GM23248 (cell line): Measurements from ENCODE around the gene DNAJB7. TPM values are rescaled to one million over a fixed set of nuclear protein-coding genes. Genes with fewer than 3 reads are reported as not detected.

ENCODE experiments used
- DNase-seq: peaks from one replicate; pipeline ENCODE4 v3.0.0-alpha.2; 2015
- H2AFZ ChIP-seq: fragments of 200-600 bp; sonication (generic); 2 replicates; pipeline ENCODE4 v1.6.1; 2016; ENCODE audit warnings: antibody characterized with exemption
- H3F3A ChIP-seq: fragments of 200-600 bp; sonication (generic); 2 replicates; pipeline ENCODE4 v1.6.1; 2016; ENCODE audit warnings: mild to moderate bottlenecking, antibody characterized with exemption, mixed run types; ENCODE audit not compliant: insufficient read depth
- H3K27ac ChIP-seq: fragments of 200-600 bp; sonication (generic); 2 replicates; pipeline ENCODE4 v1.5.1; 2016; ENCODE audit warnings: mild to moderate bottlenecking
- H3K27me3 ChIP-seq: fragments of 200-600 bp; sonication (generic); replicated peaks from 2 replicates; pipeline ENCODE4 v1.6.1; 2016; ENCODE audit warnings: mild to moderate bottlenecking; ENCODE audit not compliant: insufficient read depth
- H3K36me3 ChIP-seq: fragments of 200-600 bp; sonication (generic); 2 replicates; pipeline ENCODE4 v1.6.1; 2016; ENCODE audit warnings: low read depth, mild to moderate bottlenecking
- H3K4me1 ChIP-seq: fragments of 200-600 bp; sonication (generic); 2 replicates; pipeline ENCODE4 v1.6.1; 2016; ENCODE audit warnings: mild to moderate bottlenecking; ENCODE audit not compliant: insufficient read depth
- H3K4me2 ChIP-seq: fragments of 200-600 bp; sonication (generic); one replicate; pipeline ENCODE4 v1.6.1; 2016; ENCODE audit warnings: mild to moderate bottlenecking; ENCODE audit not compliant: unreplicated experiment
- H3K4me3 ChIP-seq: fragments of 200-600 bp; sonication (generic); 2 replicates; pipeline ENCODE4 v1.5.1; 2016; ENCODE audit warnings: mild to moderate bottlenecking
- H3K79me2 ChIP-seq: fragments of 200-600 bp; sonication (generic); 2 replicates; pipeline ENCODE4 v1.6.1; 2016; ENCODE audit warnings: mild to moderate bottlenecking; ENCODE audit not compliant: insufficient read depth
- H3K9ac ChIP-seq: fragments of 200-600 bp; sonication (generic); 2 replicates; pipeline ENCODE4 v1.6.1; 2016; ENCODE audit warnings: mild to moderate bottlenecking
- H3K9me2 ChIP-seq: fragments of 200-600 bp; sonication (generic); 2 replicates; pipeline ENCODE4 v1.6.1; 2016; ENCODE audit warnings: mixed run types, mild to moderate bottlenecking, moderate library complexity; ENCODE audit not compliant: insufficient read depth
- H3K9me3 ChIP-seq: fragments of 200-600 bp; sonication (generic); one replicate; pipeline ENCODE4 v1.6.1; 2017; ENCODE audit warnings: low read depth
- H4K20me1 ChIP-seq: fragments of 200-600 bp; sonication (generic); 2 replicates; pipeline ENCODE4 v1.6.0; 2016; ENCODE audit not compliant: insufficient read depth
- EZH2 ChIP-seq: fragments of 200-600 bp; sonication (generic); IDR thresholded peaks from 2 replicates; pipeline ENCODE4 v1.6.1; 2018; ENCODE audit warnings: antibody characterized with exemption, mild to moderate bottlenecking; ENCODE audit not compliant: insufficient read depth, poor library complexity, severe bottlenecking
- EZH2phosphoT487 ChIP-seq: fragments of 200-600 bp; sonication (generic); IDR thresholded peaks from 2 replicates; pipeline ENCODE4 v1.6.1; 2018; ENCODE audit warnings: antibody characterized with exemption, moderate library complexity, mild to moderate bottlenecking, low read depth; ENCODE audit not compliant: insufficient read depth
- WGBS, 2 experiments: methylation state at CpG; one replicate each; pipeline ENCODE4 v1.1.6; 2015 to 2017; ENCODE audit warnings: low lambda C conversion rate in 2 of 2, low coverage in 1 of 2; ENCODE audit errors: missing lambda C conversion rate in 2 of 2; 5-methylcytosine and 5-hydroxymethylcytosine counted together
- in situ Hi-C: fragments of 300-500 bp; cut with MboI; formaldehyde crosslinking; loops from 2 replicates; pipeline ENCODE4 v1.15.0; 2020
- polyA plus RNA-seq: library from polyadenylated mRNA; unstranded; fragments of >200 nt; fragmentation: Nextera tagmentation; extraction: Ambion mirVana; gene quantifications from 2 replicates; pipeline ENCODE4 v1.2.1, GENCODE V29; 2016
- total RNA-seq: library from RNA; depleted of rRNA; stranded (reverse); fragments of >200 nt; shearing (Covaris generic); gene quantifications from 2 replicates; pipeline ENCODE4 v1.2.3, GENCODE V29; 2014

Gene DNAJB7
- total and polyA plus RNA-seq, 2 experiments from 2014 or later, result 0.23 TPM; not detected in 1

DNA sequence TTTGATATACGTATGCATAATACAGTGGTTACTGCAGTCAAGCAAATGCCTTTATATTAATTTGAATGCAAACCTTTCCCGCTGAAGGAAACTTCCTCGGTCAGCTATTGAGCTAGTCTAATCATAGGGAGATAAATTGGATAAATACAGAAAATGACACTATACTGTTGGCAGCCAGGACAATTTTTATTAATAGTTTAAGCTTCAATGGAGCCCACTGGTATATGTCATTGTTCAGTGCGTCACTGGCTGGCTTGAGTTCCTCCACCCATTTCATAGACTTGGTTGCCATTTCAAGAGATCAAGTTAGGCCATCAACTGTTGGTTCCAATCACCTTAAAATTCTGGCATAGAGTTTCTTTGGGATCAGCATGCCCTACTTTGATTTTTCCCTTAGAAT, 32.5 kb upstream of the DNAJB7 start:
- TF ChIP-seq EZH2, result no peak
- no peak for TF ChIP-seq EZH2phosphoT487
- no peaks in the 10 kb centered on the region for H3K9me2 ChIP-seq
- no peaks in the 10 kb centered on the region for H3K27me3 ChIP-seq
- H3K27ac ChIP-seq, result no peak overlapping the region
- WGBS, 2 experiments, result 97 to 99% methylated on average over 4 of the region's 4 CpGs
- peaks cover 6% of the 10 kb centered on the region; the same call in 1 of the 2 replicates for H3F3A ChIP-seq
- DNase-seq, result no peak
- no peak overlapping the region for H3K4me2 ChIP-seq
- no peaks in the 10 kb centered on the region for H3K79me2 ChIP-seq
- H3K4me1 ChIP-seq, result no peaks in the 10 kb centered on the region
- H3K36me3 ChIP-seq, result peaks cover 3% of the 10 kb centered on the region; the same call in 1 of the 2 replicates
- in situ Hi-C loops, result no loop called here
- no peak overlapping the region for H2AFZ ChIP-seq
- no peaks in the 10 kb centered on the region for H3K9me3 ChIP-seq
- H4K20me1 ChIP-seq, result no peaks in the 10 kb centered on the region
- no peak overlapping the region for H3K4me3 ChIP-seq
- H3K9ac ChIP-seq, result no peak overlapping the region

DNA sequence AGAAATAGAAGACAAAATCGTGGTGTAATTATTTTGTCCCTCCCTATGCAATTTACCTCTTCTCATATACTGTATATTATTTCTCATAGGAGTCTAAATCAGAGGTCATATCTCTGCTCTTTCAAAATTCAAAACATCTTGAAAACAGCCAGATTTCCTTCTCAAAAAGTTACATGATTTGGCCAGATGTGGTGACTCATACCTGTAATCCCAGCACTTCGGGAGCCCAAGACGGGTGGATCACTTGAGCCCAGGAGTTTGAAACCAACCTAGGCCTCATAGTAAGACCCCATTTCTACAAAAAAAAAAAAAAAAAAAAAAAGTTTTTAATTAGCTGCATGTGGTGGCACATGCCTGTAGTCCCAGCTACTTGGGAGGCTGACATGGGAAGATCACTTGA, 29.0 kb upstream of the DNAJB7 start:
- H3F3A ChIP-seq, result peaks cover 7% of the 10 kb centered on the region; the same call in 1 of the 2 replicates
- no peaks in the 10 kb centered on the region for H3K4me1 ChIP-seq
- no peak overlapping the region for H3K4me2 ChIP-seq
- DNase-seq, result peak; percentile 19
- in situ Hi-C loops, result no loop called here
- H3K9me2 ChIP-seq, result no peaks in the 10 kb centered on the region
- no peaks in the 10 kb centered on the region for H3K79me2 ChIP-seq
- H2AFZ ChIP-seq, result no peak overlapping the region
- H3K9ac ChIP-seq, result no peak overlapping the region
- no peak overlapping the region for H3K27ac ChIP-seq
- no peaks in the 10 kb centered on the region for H4K20me1 ChIP-seq
- no peak overlapping the region for H3K4me3 ChIP-seq
- TF ChIP-seq EZH2, result no peak
- no peak for TF ChIP-seq EZH2phosphoT487
- H3K9me3 ChIP-seq, result no peaks in the 10 kb centered on the region
- 84 to 89% methylated on average over 3 of the region's 3 CpGs for WGBS, 2 experiments
- H3K36me3 ChIP-seq, result peaks cover 32% of the 10 kb centered on the region; the same call in 1 of the 2 replicates
- H3K27me3 ChIP-seq, result no peaks in the 10 kb centered on the region

DNA sequence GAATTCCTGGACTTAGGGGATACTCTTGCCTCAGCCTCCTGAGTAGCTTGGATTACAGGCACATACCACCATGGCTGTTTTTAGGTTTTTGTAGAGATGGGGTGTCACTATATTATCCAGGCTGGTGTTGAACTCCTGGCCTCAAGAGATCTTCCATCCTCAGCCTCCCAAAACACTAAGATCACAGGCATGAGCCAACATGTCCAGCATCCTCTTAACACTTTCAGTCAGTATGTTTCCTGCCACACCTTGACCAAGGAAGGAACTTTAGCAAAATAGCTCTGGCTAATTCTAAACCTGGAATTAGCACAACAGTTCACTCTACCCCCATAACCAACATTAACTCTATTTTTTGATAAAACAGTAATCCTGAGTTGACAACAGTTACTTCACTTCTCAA, 27.2 kb upstream of the DNAJB7 start:
- TF ChIP-seq EZH2phosphoT487, result no peak
- no peak for TF ChIP-seq EZH2
- no peaks in the 10 kb centered on the region for H3K9me2 ChIP-seq
- in situ Hi-C loops, result no loop called here

DNA sequence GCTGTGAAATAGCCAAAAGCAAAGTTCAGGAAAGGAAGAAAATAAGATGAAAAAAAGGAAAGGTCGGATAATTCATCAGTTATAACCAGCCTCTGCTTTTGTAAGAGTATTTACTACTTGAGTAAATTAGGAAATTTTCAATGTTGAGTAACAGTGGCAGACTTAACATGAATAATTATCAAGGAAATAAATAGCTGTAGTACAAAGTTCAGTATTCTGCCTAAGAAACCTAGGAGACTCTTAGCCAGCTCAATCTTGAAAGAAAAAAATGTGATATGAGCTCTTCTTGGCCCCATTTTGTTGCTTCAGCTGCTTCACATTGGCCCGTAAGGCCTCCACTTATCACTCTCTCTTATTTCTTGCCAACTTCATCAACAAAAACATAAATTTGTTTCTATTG, 17.0 kb upstream of the DNAJB7 start:
- no peak overlapping the region for H3K4me3 ChIP-seq
- H3K9me3 ChIP-seq, result no peaks in the 10 kb centered on the region
- in situ Hi-C loops, result no loop called here
- no peak overlapping the region for H2AFZ ChIP-seq
- H3K79me2 ChIP-seq, result no peaks in the 10 kb centered on the region
- WGBS, 2 experiments, result 96 to 100% methylated on average over 2 of the region's 2 CpGs
- no peaks in the 10 kb centered on the region for H3K27me3 ChIP-seq
- H4K20me1 ChIP-seq, result no peaks in the 10 kb centered on the region
- no peak for TF ChIP-seq EZH2
- H3K36me3 ChIP-seq, result peaks cover 46% of the 10 kb centered on the region
- H3K4me1 ChIP-seq, result no peaks in the 10 kb centered on the region
- no peak overlapping the region for H3K4me2 ChIP-seq
- DNase-seq, result no peak
- no peak overlapping the region for H3K9ac ChIP-seq
- no peak overlapping the region for H3K27ac ChIP-seq
- H3K9me2 ChIP-seq, result no peaks in the 10 kb centered on the region
- H3F3A ChIP-seq, result no peaks in the 10 kb centered on the region

More for the DNA sequence above, 27.2 kb upstream of the DNAJB7 start:
- H3K27ac ChIP-seq, result no peak overlapping the region
- H4K20me1 ChIP-seq, result no peaks in the 10 kb centered on the region
- no peak overlapping the region for H3K9ac ChIP-seq
- no peak overlapping the region for H3K4me2 ChIP-seq
- no peak overlapping the region for H3K4me3 ChIP-seq
- DNase-seq, result no peak
- no peak overlapping the region for H2AFZ ChIP-seq
- H3K27me3 ChIP-seq, result no peaks in the 10 kb centered on the region
- no peaks in the 10 kb centered on the region for H3K4me1 ChIP-seq
- H3K36me3 ChIP-seq, result peaks cover 35% of the 10 kb centered on the region; the same call in 1 of the 2 replicates
- no peaks in the 10 kb centered on the region for H3K9me3 ChIP-seq
- peaks cover 7% of the 10 kb centered on the region; the same call in 1 of the 2 replicates for H3F3A ChIP-seq
- no peaks in the 10 kb centered on the region for H3K79me2 ChIP-seq

DNA sequence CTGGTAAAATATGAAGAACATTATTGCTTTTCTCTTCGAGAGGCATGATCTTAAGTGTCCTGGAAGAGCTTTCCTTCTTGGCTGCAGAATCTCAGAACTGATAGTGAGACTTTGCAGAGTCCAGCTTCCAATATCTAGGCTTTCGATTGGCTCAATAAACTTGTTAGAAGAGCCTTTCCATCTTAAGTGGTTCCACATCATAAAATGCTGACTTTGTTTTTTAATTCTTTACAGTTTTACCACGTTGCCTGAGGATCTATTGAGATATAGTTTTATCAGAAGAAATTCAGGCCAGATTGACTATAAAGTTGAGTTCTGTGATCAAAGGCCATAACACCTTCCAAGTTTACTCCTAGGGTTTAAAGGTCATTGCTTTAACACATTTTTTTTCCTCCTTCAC, 15.6 kb upstream of the DNAJB7 start:
- no peak for TF ChIP-seq EZH2
- TF ChIP-seq EZH2phosphoT487, result no peak
- Histone ChIP-seq H3K4me3 (no peak overlapping the region), H3K27ac (no peak overlapping the region), H3K79me2 (no peaks in the 10 kb centered on the region), H4K20me1 (no peaks in the 10 kb centered on the region), H3F3A (no peaks in the 10 kb centered on the region), H3K9me3 (no peaks in the 10 kb centered on the region), H3K4me2 (no peak overlapping the region), H3K9me2 (no peaks in the 10 kb centered on the region), H3K36me3 (peaks cover 35% of the 10 kb centered on the region), H3K9ac (no peak overlapping the region), H2AFZ (no peak overlapping the region), H3K27me3 (no peaks in the 10 kb centered on the region), H3K4me1 (no peaks in the 10 kb centered on the region)
- 18 to 30% methylated on average over 3 of the region's 3 CpGs for WGBS, 2 experiments
- in situ Hi-C loops, result no loop called here
- no peak for DNase-seq
